Endothelial cell of umbilical vein (primary cell): Measurements from ENCODE around the gene FGF23. TPM values are rescaled to one million over a fixed set of nuclear protein-coding genes. Genes with fewer than 3 reads are reported as not detected.

Experiments
- BruUV-seq: library from RNA; stranded (reverse); fragments of 400-500 nt; replicated peaks from 2 replicates; lab custom pipeline; 2021; lab: Mats Ljungman, UMichigan
- CTCF ChIA-PET: fragments of 300-600, 350-600 bp; sonication (Branson Sonifier 250); formaldehyde crosslinking; loops from one replicate; lab custom pipeline; 2021; ENCODE audit warnings: antibody characterized with exemption, inconsistent platforms; lab: Charles Lee
- POLR2A ChIA-PET: fragments of 300-600, 350-600 bp; sonication (Branson Sonifier 250); formaldehyde crosslinking; loops from one replicate; lab custom pipeline; 2021; ENCODE audit warnings: antibody characterized with exemption, inconsistent platforms; lab: Charles Lee
- DNase-seq: peaks from one replicate; pipeline ENCODE4 v3.0.0-alpha.2; 2011; ENCODE audit warnings: low read depth, low spot score
- FAIRE-seq: peaks from 2 replicates; lab custom pipeline; 2011; peaks lifted over from hg19 to GRCh38; lab: Jason Lieb, UNC
- H2AFZ ChIP-seq: 2 replicates; pipeline ENCODE4 v1.6.0; 2012; ENCODE audit warnings: low read depth, low read length, control low read depth, inconsistent platforms
- H3K27ac ChIP-seq: 2 replicates; pipeline ENCODE4 v1.5.1; 2011; ENCODE audit warnings: low read depth, mild to moderate bottlenecking, control low read depth, low read length, moderate library complexity; ENCODE audit not compliant: insufficient read depth
- H3K27me3 ChIP-seq, 2 experiments: 2 replicates each; pipeline versions ENCODE4 v1.6.0 to v1.6.1; 2011; ENCODE audit warnings: low read length in 2 of 2, mixed read lengths in 1 of 2; ENCODE audit not compliant: control insufficient read depth in 2 of 2, insufficient read depth in 2 of 2
- H3K36me3 ChIP-seq, 2 experiments: 2 replicates in 1 of 2; 3 replicates in 1 of 2; pipeline ENCODE4 v1.5.1; 2011; ENCODE audit warnings: low read length in 2 of 2, mild to moderate bottlenecking in 1 of 2, moderate library complexity in 1 of 2; ENCODE audit not compliant: control insufficient read depth in 2 of 2, insufficient read depth in 2 of 2; ENCODE audit errors: extremely low read depth in 1 of 2
- H3K4me1 ChIP-seq: 3 replicates; pipeline ENCODE4 v1.5.1; 2011; ENCODE audit warnings: mild to moderate bottlenecking, low read length; ENCODE audit not compliant: control insufficient read depth, insufficient read depth; ENCODE audit errors: extremely low read depth
- H3K4me2 ChIP-seq: 2 replicates; pipeline ENCODE4 v1.6.1; 2011; ENCODE audit warnings: low read length, control low read depth, mixed read lengths; ENCODE audit not compliant: insufficient read depth
- H3K4me3 ChIP-seq, 3 experiments: fragments of 200-600 bp in 1 of 3; sonication (generic), shearing (Covaris generic) in 1 of 3; replicated peaks in 1 of 3; 2 replicates each; pipeline ENCODE4 v1.5.1; 2011 to 2016; ENCODE audit warnings: control low read depth in 3 of 3, low read length in 3 of 3, mild to moderate bottlenecking in 2 of 3, inconsistent platforms in 1 of 3, low read depth in 1 of 3, moderate library complexity in 1 of 3; ENCODE audit not compliant: insufficient read depth in 1 of 3
- H3K79me2 ChIP-seq: 2 replicates; pipeline ENCODE4 v1.6.0; 2012; ENCODE audit warnings: low read length, inconsistent platforms; ENCODE audit not compliant: control insufficient read depth, insufficient read depth
- H3K9ac ChIP-seq: replicated peaks from 2 replicates; pipeline ENCODE3; 2011; ENCODE audit warnings: low read length, control low read depth; ENCODE audit not compliant: insufficient read depth; ENCODE audit errors: extremely low read depth
- H3K9me1 ChIP-seq: replicated peaks from 3 replicates; pipeline ENCODE4 v1.6.0; 2011; ENCODE audit warnings: mild to moderate bottlenecking, low read length; ENCODE audit not compliant: control insufficient read depth, insufficient read depth; ENCODE audit errors: extremely low read depth
- H3K9me3 ChIP-seq: replicated peaks from 2 replicates; pipeline ENCODE4 v1.5.1; 2012; ENCODE audit warnings: low read length, inconsistent platforms; ENCODE audit not compliant: control insufficient read depth, insufficient read depth
- H4K20me1 ChIP-seq: replicated peaks from 2 replicates; pipeline ENCODE3; 2011; ENCODE audit warnings: mild to moderate bottlenecking, low read length; ENCODE audit not compliant: control insufficient read depth, insufficient read depth; ENCODE audit errors: extremely low read depth
- EZH2 ChIP-seq: IDR thresholded peaks from 2 replicates; pipeline ENCODE4 v1.6.1; 2012; ENCODE audit warnings: borderline replicate concordance, low read depth, mild to moderate bottlenecking, moderate library complexity, low read length, inconsistent platforms; ENCODE audit not compliant: severe bottlenecking
- FOS ChIP-seq: IDR thresholded peaks from 2 replicates; pipeline ENCODE4 v1.6.1; 2011; ENCODE audit warnings: mild to moderate bottlenecking, low read length, moderate library complexity, borderline replicate concordance; ENCODE audit not compliant: insufficient read depth
- GATA2 ChIP-seq: IDR thresholded peaks from 2 replicates; pipeline ENCODE4 v1.7.0; 2011; ENCODE audit warnings: low read depth, mild to moderate bottlenecking, moderate library complexity, mixed read lengths, low read length; ENCODE audit not compliant: insufficient read length, insufficient read depth
- JUN ChIP-seq: IDR thresholded peaks from 2 replicates; pipeline ENCODE4 v1.6.1; 2011; ENCODE audit warnings: borderline replicate concordance, low read depth; ENCODE audit not compliant: insufficient read length, insufficient read depth
- MAX ChIP-seq: IDR thresholded peaks from 2 replicates; pipeline ENCODE4 v1.6.1; 2011; ENCODE audit not compliant: insufficient read depth, insufficient read length
- MYC ChIP-seq: IDR thresholded peaks from one replicate; pipeline ENCODE4 v1.6.1; 2011; ENCODE audit warnings: mild to moderate bottlenecking, low read depth, low read length
- POLR2A ChIP-seq: IDR thresholded peaks from 2 replicates; pipeline ENCODE4 v1.6.1; 2012; ENCODE audit warnings: low read depth, mild to moderate bottlenecking, control low read depth, low read length
- POLR2AphosphoS5 ChIP-seq: IDR thresholded peaks from 2 replicates; pipeline ENCODE4 v1.6.1; 2012; ENCODE audit warnings: low read depth, mild to moderate bottlenecking, control low read depth, low read length, moderate library complexity; ENCODE audit not compliant: insufficient read depth
- dilution Hi-C: fragments of 300-500 bp; cut with MboI; formaldehyde crosslinking; loops from one replicate; pipeline ENCODE4 v1.15.0; 2019; ENCODE audit warnings: low sequenced_read_pairs; ENCODE audit not compliant: extremely low pct_ligation_motif_present
- intact Hi-C: fragments of 100-400 bp; cut with micrococcal nuclease; formaldehyde crosslinking; loops from one replicate; pipeline ENCODE4 v1.10.0; 2022
- polyA plus RNA-seq, 4 experiments: library from polyadenylated mRNA; depleted of rRNA in 3 of 4; stranded (reverse) in 3 of 4; unstranded in 1 of 4; fragments of >200 nt; gene quantifications; 2 replicates each; pipeline versions ENCODE4 v1.2.1 to v1.2.3, GENCODE V29; 2011 to 2012; ENCODE audit warnings: missing spikeins in 1 of 4
- total RNA-seq: library from RNA; stranded (reverse); gene quantifications from 2 replicates; pipeline ENCODE4 v1.2.3, GENCODE V29; 2021
- TF ChIP-seq, protein P1 (sequence below), 2 donors: IDR thresholded peaks; 1 replicate in 1 of 2; 2 replicates in 1 of 2; pipeline ENCODE4 v1.5.1; 2011; ENCODE audit warnings: low read length in 2 of 2, mild to moderate bottlenecking in 2 of 2, moderate library complexity in 2 of 2, control low read depth in 1 of 2, inconsistent platforms in 1 of 2, low read depth in 1 of 2; ENCODE audit not compliant: insufficient read depth in 1 of 2; ENCODE audit errors: extremely low read depth in 1 of 2

FGF23 gene
- total and polyA plus RNA-seq, 2 donors (not counting 3 experiments of a cell fraction or from before 2014, with no cell fraction given) = not detected

DNA sequence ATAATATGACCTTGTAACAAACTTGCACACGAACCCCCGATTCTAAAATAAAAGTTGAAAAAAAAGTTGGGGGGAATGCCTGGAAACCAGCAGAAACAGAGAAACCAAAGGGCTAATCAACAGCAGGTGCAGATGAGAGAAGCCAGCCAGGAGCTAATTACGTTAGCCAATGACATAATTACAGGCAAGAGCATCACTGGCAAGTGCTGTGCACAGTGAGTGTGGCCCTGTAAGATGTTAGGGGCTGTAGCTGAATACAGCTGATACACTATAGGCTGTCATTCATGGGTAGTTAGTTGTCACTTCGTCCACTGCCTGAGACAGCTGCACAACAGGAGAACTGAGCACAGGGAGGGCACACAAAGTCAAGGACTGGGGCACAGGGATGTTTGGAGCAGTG lies 7.3 kb upstream of the FGF23 start:
- no TSS peak for BruUV-seq
- ChIA-PET CTCF (no interaction called here), POLR2A (interaction anchor here (0.6 kb wide), 1 partner anchor 168 kb away, joined by 3 read pairs; no protein-coding TSS in a partner anchor)
- Histone ChIP-seq H3K27me3 (peaks cover 0 to 1% of the 10 kb centered on the region in 2 experiments), H3K9me1 (no peaks in the 10 kb centered on the region), H2AFZ (no peak overlapping the region), H4K20me1 (no peaks in the 10 kb centered on the region), H3K27ac (no peak overlapping the region), H3K9me3 (no peaks in the 10 kb centered on the region), H3K9ac (no peak overlapping the region), H3K36me3 (no peaks in the 10 kb centered on the region), H3K4me3 (no peak overlapping the region), H3K4me2 (no peak overlapping the region), H3K79me2 (no peaks in the 10 kb centered on the region), H3K4me1 (no peaks in the 10 kb centered on the region)
- TF ChIP-seq MYC = no peak
- dilution Hi-C loops (no loop called here), intact Hi-C loops (no loop called here)
- FAIRE-seq (no peak), DNase-seq (no peak)

DNA sequence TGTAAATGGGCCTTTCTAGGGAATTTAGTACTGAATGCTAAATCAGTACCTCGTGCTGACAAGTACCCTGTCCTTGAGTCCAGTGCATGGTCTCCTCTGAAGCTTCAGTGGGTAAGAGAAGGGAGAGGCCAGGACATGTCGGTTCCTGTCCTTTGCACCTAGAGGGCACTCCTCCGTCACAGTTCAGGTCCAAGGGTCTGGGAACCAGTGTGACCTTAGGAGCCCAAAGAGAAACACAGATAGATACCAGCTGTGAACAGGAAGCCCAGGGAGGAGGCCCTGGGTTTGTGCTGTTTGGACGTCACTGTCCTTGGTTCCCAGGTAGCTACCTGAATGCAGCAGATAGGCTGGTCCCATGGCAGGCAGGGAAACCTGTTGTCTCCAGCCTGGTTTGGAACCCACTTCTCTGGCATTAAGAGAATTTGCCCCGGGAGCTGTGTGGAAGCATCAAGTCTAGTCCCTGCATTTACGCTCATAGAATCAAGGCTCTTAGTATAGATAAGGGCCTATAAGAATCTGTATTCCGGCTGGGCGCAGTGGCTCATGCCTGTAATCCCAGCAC lies 3.9 kb upstream of the FGF23 start:
- FAIRE-seq = no peak
- no peaks in the 10 kb centered on the region for H3K9me3 ChIP-seq
- POLR2A ChIA-PET = no interaction called here

More for the DNA sequence above, 3.9 kb upstream of the FGF23 start:
- DNase-seq = no peak
- Histone ChIP-seq H3K9ac (no peak overlapping the region), H2AFZ (no peak overlapping the region), H3K36me3 (no peaks in the 10 kb centered on the region), H4K20me1 (no peaks in the 10 kb centered on the region), H3K9me1 (no peaks in the 10 kb centered on the region), H3K27me3 (peaks cover 1 to 5% of the 10 kb centered on the region in 2 experiments), H3K4me3 (no peak overlapping the region), H3K4me1 (no peaks in the 10 kb centered on the region), H3K4me2 (no peak overlapping the region), H3K79me2 (no peaks in the 10 kb centered on the region), H3K27ac (no peak overlapping the region)
- intact Hi-C loops = no loop called here
- dilution Hi-C loops = no loop called here
- no peak for TF ChIP-seq GATA2
- no peak for TF ChIP-seq MAX
- no peak for TF ChIP-seq EZH2
- TF ChIP-seq FOS = no peak
- TF ChIP-seq POLR2AphosphoS5 = no peak
- TF ChIP-seq, protein P1, sequence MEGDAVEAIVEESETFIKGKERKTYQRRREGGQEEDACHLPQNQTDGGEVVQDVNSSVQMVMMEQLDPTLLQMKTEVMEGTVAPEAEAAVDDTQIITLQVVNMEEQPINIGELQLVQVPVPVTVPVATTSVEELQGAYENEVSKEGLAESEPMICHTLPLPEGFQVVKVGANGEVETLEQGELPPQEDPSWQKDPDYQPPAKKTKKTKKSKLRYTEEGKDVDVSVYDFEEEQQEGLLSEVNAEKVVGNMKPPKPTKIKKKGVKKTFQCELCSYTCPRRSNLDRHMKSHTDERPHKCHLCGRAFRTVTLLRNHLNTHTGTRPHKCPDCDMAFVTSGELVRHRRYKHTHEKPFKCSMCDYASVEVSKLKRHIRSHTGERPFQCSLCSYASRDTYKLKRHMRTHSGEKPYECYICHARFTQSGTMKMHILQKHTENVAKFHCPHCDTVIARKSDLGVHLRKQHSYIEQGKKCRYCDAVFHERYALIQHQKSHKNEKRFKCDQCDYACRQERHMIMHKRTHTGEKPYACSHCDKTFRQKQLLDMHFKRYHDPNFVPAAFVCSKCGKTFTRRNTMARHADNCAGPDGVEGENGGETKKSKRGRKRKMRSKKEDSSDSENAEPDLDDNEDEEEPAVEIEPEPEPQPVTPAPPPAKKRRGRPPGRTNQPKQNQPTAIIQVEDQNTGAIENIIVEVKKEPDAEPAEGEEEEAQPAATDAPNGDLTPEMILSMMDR (IDR thresholded peaks at IDR 0.05; ENCODE audit: extremely low read depth in 1 of 2, insufficient read depth in 1 of 2, low read depth in 1 of 2, low read length in 2 of 2) = no peak
- TF ChIP-seq POLR2A = no peak
- TF ChIP-seq JUN = no peak
- no peak for TF ChIP-seq MYC
- CTCF ChIA-PET = no interaction called here
- no TSS peak for BruUV-seq
